ENCODE measurements around the gene GDPD5. TPM values are rescaled to one million over a fixed set of nuclear protein-coding genes. Genes with fewer than 3 reads are reported as not detected.

GDPD5 gene
- total and polyA plus RNA-seq, 9 of the 15 experiments (the other 6 are each of a cell fraction or from before 2014, with no cell fraction given): 0.32 to 27.3 (median 8.0) TPM

GRCh38 chr11:75554258-75555022 lies 28.7 kb upstream of the GDPD5 start (continued):
- TF ChIP-seq, protein P1, sequence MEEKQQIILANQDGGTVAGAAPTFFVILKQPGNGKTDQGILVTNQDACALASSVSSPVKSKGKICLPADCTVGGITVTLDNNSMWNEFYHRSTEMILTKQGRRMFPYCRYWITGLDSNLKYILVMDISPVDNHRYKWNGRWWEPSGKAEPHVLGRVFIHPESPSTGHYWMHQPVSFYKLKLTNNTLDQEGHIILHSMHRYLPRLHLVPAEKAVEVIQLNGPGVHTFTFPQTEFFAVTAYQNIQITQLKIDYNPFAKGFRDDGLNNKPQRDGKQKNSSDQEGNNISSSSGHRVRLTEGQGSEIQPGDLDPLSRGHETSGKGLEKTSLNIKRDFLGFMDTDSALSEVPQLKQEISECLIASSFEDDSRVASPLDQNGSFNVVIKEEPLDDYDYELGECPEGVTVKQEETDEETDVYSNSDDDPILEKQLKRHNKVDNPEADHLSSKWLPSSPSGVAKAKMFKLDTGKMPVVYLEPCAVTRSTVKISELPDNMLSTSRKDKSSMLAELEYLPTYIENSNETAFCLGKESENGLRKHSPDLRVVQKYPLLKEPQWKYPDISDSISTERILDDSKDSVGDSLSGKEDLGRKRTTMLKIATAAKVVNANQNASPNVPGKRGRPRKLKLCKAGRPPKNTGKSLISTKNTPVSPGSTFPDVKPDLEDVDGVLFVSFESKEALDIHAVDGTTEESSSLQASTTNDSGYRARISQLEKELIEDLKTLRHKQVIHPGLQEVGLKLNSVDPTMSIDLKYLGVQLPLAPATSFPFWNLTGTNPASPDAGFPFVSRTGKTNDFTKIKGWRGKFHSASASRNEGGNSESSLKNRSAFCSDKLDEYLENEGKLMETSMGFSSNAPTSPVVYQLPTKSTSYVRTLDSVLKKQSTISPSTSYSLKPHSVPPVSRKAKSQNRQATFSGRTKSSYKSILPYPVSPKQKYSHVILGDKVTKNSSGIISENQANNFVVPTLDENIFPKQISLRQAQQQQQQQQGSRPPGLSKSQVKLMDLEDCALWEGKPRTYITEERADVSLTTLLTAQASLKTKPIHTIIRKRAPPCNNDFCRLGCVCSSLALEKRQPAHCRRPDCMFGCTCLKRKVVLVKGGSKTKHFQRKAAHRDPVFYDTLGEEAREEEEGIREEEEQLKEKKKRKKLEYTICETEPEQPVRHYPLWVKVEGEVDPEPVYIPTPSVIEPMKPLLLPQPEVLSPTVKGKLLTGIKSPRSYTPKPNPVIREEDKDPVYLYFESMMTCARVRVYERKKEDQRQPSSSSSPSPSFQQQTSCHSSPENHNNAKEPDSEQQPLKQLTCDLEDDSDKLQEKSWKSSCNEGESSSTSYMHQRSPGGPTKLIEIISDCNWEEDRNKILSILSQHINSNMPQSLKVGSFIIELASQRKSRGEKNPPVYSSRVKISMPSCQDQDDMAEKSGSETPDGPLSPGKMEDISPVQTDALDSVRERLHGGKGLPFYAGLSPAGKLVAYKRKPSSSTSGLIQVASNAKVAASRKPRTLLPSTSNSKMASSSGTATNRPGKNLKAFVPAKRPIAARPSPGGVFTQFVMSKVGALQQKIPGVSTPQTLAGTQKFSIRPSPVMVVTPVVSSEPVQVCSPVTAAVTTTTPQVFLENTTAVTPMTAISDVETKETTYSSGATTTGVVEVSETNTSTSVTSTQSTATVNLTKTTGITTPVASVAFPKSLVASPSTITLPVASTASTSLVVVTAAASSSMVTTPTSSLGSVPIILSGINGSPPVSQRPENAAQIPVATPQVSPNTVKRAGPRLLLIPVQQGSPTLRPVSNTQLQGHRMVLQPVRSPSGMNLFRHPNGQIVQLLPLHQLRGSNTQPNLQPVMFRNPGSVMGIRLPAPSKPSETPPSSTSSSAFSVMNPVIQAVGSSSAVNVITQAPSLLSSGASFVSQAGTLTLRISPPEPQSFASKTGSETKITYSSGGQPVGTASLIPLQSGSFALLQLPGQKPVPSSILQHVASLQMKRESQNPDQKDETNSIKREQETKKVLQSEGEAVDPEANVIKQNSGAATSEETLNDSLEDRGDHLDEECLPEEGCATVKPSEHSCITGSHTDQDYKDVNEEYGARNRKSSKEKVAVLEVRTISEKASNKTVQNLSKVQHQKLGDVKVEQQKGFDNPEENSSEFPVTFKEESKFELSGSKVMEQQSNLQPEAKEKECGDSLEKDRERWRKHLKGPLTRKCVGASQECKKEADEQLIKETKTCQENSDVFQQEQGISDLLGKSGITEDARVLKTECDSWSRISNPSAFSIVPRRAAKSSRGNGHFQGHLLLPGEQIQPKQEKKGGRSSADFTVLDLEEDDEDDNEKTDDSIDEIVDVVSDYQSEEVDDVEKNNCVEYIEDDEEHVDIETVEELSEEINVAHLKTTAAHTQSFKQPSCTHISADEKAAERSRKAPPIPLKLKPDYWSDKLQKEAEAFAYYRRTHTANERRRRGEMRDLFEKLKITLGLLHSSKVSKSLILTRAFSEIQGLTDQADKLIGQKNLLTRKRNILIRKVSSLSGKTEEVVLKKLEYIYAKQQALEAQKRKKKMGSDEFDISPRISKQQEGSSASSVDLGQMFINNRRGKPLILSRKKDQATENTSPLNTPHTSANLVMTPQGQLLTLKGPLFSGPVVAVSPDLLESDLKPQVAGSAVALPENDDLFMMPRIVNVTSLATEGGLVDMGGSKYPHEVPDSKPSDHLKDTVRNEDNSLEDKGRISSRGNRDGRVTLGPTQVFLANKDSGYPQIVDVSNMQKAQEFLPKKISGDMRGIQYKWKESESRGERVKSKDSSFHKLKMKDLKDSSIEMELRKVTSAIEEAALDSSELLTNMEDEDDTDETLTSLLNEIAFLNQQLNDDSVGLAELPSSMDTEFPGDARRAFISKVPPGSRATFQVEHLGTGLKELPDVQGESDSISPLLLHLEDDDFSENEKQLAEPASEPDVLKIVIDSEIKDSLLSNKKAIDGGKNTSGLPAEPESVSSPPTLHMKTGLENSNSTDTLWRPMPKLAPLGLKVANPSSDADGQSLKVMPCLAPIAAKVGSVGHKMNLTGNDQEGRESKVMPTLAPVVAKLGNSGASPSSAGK (IDR thresholded peaks at IDR 0.05): no peak; the same call in 1 of the 2 replicates
- TF ChIP-seq ZC3H11A (IDR thresholded peaks at IDR 0.05; ENCODE audit: low read depth, low read length) (no peak), NFIX (CRISPR knock-in tag; IDR thresholded peaks at IDR 0.05; ENCODE audit: low read depth) (peak; percentile 69), FOXM1 (IDR thresholded peaks at IDR 0.05; ENCODE audit: low read depth) (no peak), FOXM1 (CRISPR knock-in tag; IDR thresholded peaks at IDR 0.05; ENCODE audit: low read depth) (no peak), ZNF311 (CRISPR knock-in tag; IDR thresholded peaks at IDR 0.05) (peak; percentile 74), HDAC1 (IDR thresholded peaks at IDR 0.05) (no peak), HOMEZ (CRISPR knock-in tag; IDR thresholded peaks at IDR 0.05) (no peak)
- TF ChIP-seq, protein P2, sequence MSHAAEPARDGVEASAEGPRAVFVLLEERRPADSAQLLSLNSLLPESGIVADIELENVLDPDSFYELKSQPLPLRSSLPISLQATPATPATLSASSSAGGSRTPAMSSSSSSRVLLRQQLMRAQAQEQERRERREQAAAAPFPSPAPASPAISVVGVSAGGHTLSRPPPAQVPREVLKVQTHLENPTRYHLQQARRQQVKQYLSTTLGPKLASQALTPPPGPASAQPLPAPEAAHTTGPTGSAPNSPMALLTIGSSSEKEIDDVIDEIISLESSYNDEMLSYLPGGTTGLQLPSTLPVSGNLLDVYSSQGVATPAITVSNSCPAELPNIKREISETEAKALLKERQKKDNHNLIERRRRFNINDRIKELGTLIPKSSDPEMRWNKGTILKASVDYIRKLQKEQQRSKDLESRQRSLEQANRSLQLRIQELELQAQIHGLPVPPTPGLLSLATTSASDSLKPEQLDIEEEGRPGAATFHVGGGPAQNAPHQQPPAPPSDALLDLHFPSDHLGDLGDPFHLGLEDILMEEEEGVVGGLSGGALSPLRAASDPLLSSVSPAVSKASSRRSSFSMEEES (CRISPR knock-in tag; IDR thresholded peaks at IDR 0.05): no peak
- TF ChIP-seq, protein P3, sequence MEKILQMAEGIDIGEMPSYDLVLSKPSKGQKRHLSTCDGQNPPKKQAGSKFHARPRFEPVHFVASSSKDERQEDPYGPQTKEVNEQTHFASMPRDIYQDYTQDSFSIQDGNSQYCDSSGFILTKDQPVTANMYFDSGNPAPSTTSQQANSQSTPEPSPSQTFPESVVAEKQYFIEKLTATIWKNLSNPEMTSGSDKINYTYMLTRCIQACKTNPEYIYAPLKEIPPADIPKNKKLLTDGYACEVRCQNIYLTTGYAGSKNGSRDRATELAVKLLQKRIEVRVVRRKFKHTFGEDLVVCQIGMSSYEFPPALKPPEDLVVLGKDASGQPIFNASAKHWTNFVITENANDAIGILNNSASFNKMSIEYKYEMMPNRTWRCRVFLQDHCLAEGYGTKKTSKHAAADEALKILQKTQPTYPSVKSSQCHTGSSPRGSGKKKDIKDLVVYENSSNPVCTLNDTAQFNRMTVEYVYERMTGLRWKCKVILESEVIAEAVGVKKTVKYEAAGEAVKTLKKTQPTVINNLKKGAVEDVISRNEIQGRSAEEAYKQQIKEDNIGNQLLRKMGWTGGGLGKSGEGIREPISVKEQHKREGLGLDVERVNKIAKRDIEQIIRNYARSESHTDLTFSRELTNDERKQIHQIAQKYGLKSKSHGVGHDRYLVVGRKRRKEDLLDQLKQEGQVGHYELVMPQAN (IDR thresholded peaks at IDR 0.05; ENCODE audit: borderline replicate concordance): no peak
